Aorta (tissue), 5 donors: ENCODE results near the gene CD320. TPM values are rescaled to one million over a fixed set of nuclear protein-coding genes. Genes with fewer than 3 reads are reported as not detected.
A peak's percentile ranks its signal among the peaks of the same experiment; 100 is the strongest.

Source experiments
- ATAC-seq: fragments of 200-7000 bp; cut with Tn5 transposase; one replicate; pipeline ENCODE4 v1.9.1; 2022; ENCODE audit warnings: moderate library complexity; ENCODE audit not compliant: low FRiP score
- DNase-seq, 2 donors: peaks; one replicate each; pipeline ENCODE4 v3.0.0-alpha.2; 2020
- H3K27ac ChIP-seq, 2 donors: one replicate each; pipeline ENCODE4 v1.5.1; 2013; ENCODE audit warnings: low read length in 2 of 2, mild to moderate bottlenecking in 2 of 2, moderate library complexity in 2 of 2, control low read depth in 1 of 2, inconsistent platforms in 1 of 2, low read depth in 1 of 2
- H3K27me3 ChIP-seq, 2 donors: one replicate each; pipeline ENCODE4 v1.6.1; 2013; ENCODE audit warnings: control low read depth in 1 of 2, low read length in 1 of 2, mild to moderate bottlenecking in 1 of 2, moderate library complexity in 1 of 2; ENCODE audit not compliant: insufficient read depth in 2 of 2, control insufficient read depth in 1 of 2
- H3K36me3 ChIP-seq, 2 donors: one replicate each; pipeline ENCODE4 v1.6.1; 2013; ENCODE audit warnings: control low read depth in 1 of 2, low read length in 1 of 2, mild to moderate bottlenecking in 1 of 2; ENCODE audit not compliant: insufficient read depth in 2 of 2, control insufficient read depth in 1 of 2
- H3K4me1 ChIP-seq, 2 donors: one replicate each; pipeline ENCODE4 v1.6.1; 2013; ENCODE audit warnings: low read length in 2 of 2, control low read depth in 1 of 2, mild to moderate bottlenecking in 1 of 2, moderate library complexity in 1 of 2; ENCODE audit not compliant: insufficient read depth in 2 of 2, control insufficient read depth in 1 of 2
- H3K4me3 ChIP-seq, 2 donors: one replicate each; pipeline ENCODE4 v1.5.1; 2013; ENCODE audit warnings: low read length in 2 of 2, control low read depth in 1 of 2, mild to moderate bottlenecking in 1 of 2
- H3K9me3 ChIP-seq: one replicate; pipeline ENCODE4 v1.6.1; 2013; ENCODE audit warnings: mild to moderate bottlenecking, low read length; ENCODE audit not compliant: control insufficient read depth
- WGBS, 2 donors: extraction: QIAGEN DNeasy Blood & Tissue Kit; methylation state at CpG; one replicate each; pipeline ENCODE4 v1.1.7; 2013; 5-methylcytosine and 5-hydroxymethylcytosine counted together
- intact Hi-C, 2 donors: fragments of 100-400 bp; cut with DNase I; formaldehyde crosslinking; loops; one replicate each; pipeline versions ENCODE4 v1.14.2 to v1.15.0; 2022
- polyA plus RNA-seq, 2 donors: library from polyadenylated mRNA; stranded (reverse); fragments of 200-250 nt; gene quantifications; one replicate each; pipeline ENCODE4 v1.2.3, GENCODE V29; 2013
- total RNA-seq, 2 donors: library from RNA; stranded (reverse); fragmentation: NEBNext Ultra II Directional; extraction: Animal tissue kit (Norgen Biotek cat#: 25700); gene quantifications; one replicate each; pipeline ENCODE4 v1.2.1, GENCODE V29; 2021
- donor health status: healthy with polysubstance abuse.
- donor health status: Bipolar disorder and iron deficiency.
- donor health status: DM: no; HTN: no; CAD: no.
- donor health status: DM: no; HTN: no; CAD: no.
- donor health status: DM: yes; HTN: yes; CAD: no.

CD320 gene
- total and polyA plus RNA-seq, 4 donors, result 17.3 to 42.6 (median 26.8) TPM

GRCh38 chr19:8335343-8336071 is 27.3 kb upstream of the CD320 start:
- H3K27ac ChIP-seq, result no peak overlapping the region
- H3K4me1 ChIP-seq, result no peaks in the 10 kb centered on the region
- H3K9me3 ChIP-seq, result no peaks in the 10 kb centered on the region
- no peaks in the 10 kb centered on the region for H3K36me3 ChIP-seq
- no peaks in the 10 kb centered on the region for H3K27me3 ChIP-seq
- WGBS, 2 donors, result 4% methylated on average over 67 to 79 of the region's 79 CpGs
- DNase-seq (no peak), ATAC-seq (no peak)
- intact Hi-C loops, result no loop called here
- H3K4me3 ChIP-seq, result peak overlapping the region; percentile 9 to 24

DNA sequence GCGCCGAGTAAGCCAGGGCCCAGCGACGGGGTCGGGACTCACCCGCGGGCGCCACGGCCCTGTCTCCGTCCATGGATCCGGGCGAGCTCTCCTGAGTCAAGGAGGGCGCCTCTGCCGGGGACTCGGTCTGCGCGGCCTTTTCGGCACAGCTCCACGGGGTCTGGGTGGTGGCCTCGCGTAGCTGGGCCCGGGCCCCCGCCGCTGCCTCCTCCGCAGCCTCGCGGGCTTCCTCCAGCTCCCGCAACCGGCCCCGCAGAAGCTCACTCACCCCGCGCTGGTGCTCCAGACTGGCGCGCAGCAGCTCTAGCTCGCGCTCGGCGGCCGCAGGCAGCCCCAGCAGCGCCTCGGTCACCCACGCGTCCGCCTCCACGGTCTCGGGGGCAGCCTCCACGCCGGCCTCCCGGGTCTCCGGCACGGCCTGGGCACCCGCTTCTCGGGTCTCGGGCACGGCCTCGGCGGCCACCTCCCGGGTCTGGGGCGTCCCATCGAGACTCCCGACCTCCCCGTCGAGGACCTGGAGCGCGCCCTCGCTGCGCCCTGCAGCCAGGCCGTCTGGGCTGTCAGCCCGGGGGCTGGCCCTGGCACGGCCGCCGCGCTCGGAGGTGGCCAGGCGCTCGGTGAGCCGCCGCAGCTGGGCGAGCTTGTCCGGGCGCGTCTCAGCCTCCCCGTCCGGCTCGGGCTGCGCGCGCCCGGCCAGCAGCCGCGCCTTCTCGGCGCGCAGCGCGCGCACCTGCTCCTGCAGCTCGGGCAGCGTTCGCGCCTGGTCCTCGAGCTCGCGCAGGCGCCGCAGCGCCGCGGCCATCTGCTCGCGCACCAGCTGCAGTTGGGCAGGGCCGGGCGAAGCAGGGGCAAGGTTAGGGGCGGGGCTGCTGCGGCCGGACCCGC is 26.5 kb upstream of the CD320 start:
- 1 to 3% methylated on average over 77 to 117 of the region's 117 CpGs for WGBS, 2 donors
- Histone ChIP-seq H3K27me3 (no peaks in the 10 kb centered on the region), H3K9me3 (no peaks in the 10 kb centered on the region), H3K4me1 (no peaks in the 10 kb centered on the region), H3K27ac (no peak overlapping the region), H3K4me3 (peak overlapping the region; percentile 9 to 24), H3K36me3 (no peaks in the 10 kb centered on the region)
- intact Hi-C loops, result no loop called here
- DNase-seq, result peak in 1 of 2 donors; percentile 48
- ATAC-seq, result no peak

DNA sequence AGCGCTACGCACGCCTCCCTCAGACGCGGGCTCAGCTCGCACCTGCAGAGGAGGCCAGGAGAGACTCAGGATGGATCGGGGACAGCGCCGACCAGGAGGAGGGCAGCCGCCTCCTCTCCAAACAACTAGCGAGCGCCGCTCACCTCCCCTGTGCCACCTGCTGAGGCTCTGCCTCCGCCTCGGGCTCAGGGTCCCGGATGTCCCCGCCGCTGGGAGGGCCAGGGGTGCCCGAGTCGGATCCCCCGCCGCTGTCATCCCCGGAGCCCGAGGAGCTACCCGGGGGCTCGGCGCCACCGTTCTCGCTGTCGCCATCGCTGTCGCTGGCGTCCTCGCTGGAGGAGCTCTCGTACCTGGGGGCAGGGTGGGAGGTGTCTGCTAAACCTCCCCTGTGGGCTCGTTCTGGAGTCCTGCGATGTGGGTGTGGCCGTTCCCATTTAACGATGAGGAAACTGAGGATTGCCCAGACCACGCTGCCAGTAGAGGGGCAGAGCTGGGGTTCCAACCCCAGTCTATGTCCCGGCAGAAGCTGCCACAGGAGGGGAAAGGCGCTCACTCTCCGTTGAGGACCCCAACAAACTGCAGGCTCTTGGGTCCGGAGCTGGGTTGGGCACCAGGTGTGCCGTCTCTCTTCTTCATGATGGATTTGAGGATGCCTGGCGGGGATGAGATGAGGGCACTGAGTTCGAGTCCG is 25.8 kb upstream of the CD320 start:
- Histone ChIP-seq H3K36me3 (no peaks in the 10 kb centered on the region), H3K27me3 (no peaks in the 10 kb centered on the region), H3K9me3 (no peaks in the 10 kb centered on the region), H3K4me3 (no peak overlapping the region), H3K27ac (no peak overlapping the region), H3K4me1 (no peaks in the 10 kb centered on the region)
- DNase-seq (no peak), ATAC-seq (no peak)
- 7% methylated on average over 48 of the region's 48 CpGs for WGBS, 2 donors
- intact Hi-C loops, result no loop called here

- no peaks in the 10 kb centered on the region for H3K36me3 ChIP-seq
- DNase-seq, result no peak
- H3K4me1 ChIP-seq, result no peaks in the 10 kb centered on the region
- H3K4me3 ChIP-seq, result no peak overlapping the region
- intact Hi-C loops, result no loop called here
- no peak overlapping the region for H3K27ac ChIP-seq
- no peaks in the 10 kb centered on the region for H3K27me3 ChIP-seq
- no peak for ATAC-seq
- WGBS, 2 donors, result 6 to 9% methylated on average over 49 to 52 of the region's 52 CpGs
- H3K9me3 ChIP-seq, result no peaks in the 10 kb centered on the region
Observed at GRCh38 chr19:8332976-8333766, 25.0 kb upstream of the CD320 start.

DNA sequence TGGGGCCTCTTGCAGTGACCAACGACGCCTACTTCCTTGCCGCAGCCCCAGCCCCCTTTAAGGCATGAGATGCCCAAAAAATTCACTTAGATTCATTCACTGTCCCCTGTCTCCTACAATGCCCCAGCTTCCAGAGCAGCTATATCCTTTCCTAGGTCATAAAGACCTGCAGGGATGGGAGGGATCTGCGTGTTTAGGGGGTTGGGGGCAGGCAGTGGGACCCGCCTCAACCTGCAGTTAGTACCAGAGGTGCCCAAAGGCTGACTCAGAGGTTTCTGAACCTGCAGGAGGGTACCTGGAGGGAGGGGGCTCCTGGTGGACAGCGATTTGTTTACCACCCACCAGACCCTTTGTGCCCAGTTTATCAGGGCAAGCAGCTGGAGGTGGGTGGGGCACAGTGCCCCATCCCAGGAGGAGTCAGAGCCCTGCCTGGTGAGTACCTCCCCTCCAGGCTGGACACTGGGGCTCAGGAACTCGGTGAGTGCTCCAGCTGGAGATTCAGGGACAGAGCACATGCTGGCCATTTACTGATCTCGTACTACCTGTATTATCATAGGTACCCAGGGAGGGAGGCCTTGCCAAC is 23.2 kb upstream of the CD320 start:
- no peak for ATAC-seq

GRCh38 chr19:8329996-8330395 is 21.8 kb upstream of the CD320 start:
- Histone ChIP-seq H3K36me3 (no peaks in the 10 kb centered on the region), H3K4me1 (no peaks in the 10 kb centered on the region), H3K27me3 (no peaks in the 10 kb centered on the region), H3K27ac (no peak overlapping the region), H3K4me3 (no peak overlapping the region), H3K9me3 (peaks cover 2% of the 10 kb centered on the region)
- ATAC-seq (no peak), DNase-seq (no peak)
- intact Hi-C loops, result no loop called here
- 61 to 90% methylated on average over 3 of the region's 3 CpGs for WGBS, 2 donors

More for the DNA sequence above, 23.2 kb upstream of the CD320 start:
- H3K4me1 ChIP-seq, result no peaks in the 10 kb centered on the region
- WGBS, 2 donors, result 79 to 91% methylated on average over 8 of the region's 8 CpGs
- no peak for DNase-seq
- no peaks in the 10 kb centered on the region for H3K27me3 ChIP-seq
- H3K27ac ChIP-seq, result no peak overlapping the region
- no peaks in the 10 kb centered on the region for H3K36me3 ChIP-seq
- intact Hi-C loops, result no loop called here
- peaks cover 2% of the 10 kb centered on the region for H3K9me3 ChIP-seq
- H3K4me3 ChIP-seq, result no peak overlapping the region

DNA sequence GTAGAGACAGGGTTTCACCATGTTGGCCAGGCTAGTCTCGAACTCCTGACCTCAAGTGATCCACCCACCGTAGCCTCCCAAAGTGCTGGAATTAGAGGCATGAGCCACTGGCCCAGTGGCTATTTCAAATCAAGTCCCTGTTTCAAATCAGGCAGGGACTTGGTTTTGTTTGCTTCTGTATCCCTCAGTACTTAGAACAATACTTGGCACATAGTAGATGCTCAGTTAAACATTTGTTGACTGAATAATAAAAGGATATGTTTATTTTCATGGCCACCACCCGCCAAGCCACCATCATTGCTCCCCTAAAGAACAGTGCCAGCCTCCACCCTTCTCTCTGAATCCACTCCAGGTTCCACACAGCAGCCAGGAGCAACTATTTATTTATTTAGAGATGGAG is 17.3 kb upstream of the CD320 start:
- no peak for DNase-seq
- Histone ChIP-seq H3K36me3 (no peaks in the 10 kb centered on the region), H3K27me3 (no peaks in the 10 kb centered on the region), H3K27ac (no peak overlapping the region), H3K9me3 (peaks cover 2% of the 10 kb centered on the region), H3K4me1 (no peaks in the 10 kb centered on the region), H3K4me3 (no peak overlapping the region)
- ATAC-seq, result no peak
- 90 to 93% methylated on average over 3 of the region's 3 CpGs for WGBS, 2 donors
- intact Hi-C loops, result no loop called here
